OCI-LY3 (cell line): ENCODE results near the gene NMBR.
"Not testable (repeated sequence)": the region's sequence is repeated elsewhere in the genome, so short reads cannot be mapped to it uniquely, and the experiment has no call there.

Experiments
- H2AFZ ChIP-seq: fragments of 200-600, 300-600 bp; shearing (Covaris generic); 2 replicates; pipeline ENCODE4 v1.6.0; 2014; ENCODE audit warnings: antibody characterized with exemption, low read depth, low read length
- H3K27ac ChIP-seq: fragments of 200-600, 300-600 bp; sonication (generic); 2 replicates; pipeline ENCODE4 v1.5.1; 2014; ENCODE audit warnings: mild to moderate bottlenecking, low read length, moderate library complexity, mixed read lengths
- H3K27me3 ChIP-seq: fragments of 200-600, 300-600 bp; sonication (generic); 2 replicates; pipeline ENCODE4 v1.6.1; 2014; ENCODE audit warnings: low read depth, low read length, mixed read lengths
- H3K36me3 ChIP-seq: fragments of 200-600, 300-600 bp; sonication (generic); replicated peaks from 2 replicates; pipeline ENCODE3; 2014; ENCODE audit warnings: low read depth, low read length, mixed read lengths
- H3K4me1 ChIP-seq: fragments of 300-600, 200-600 bp; sonication (generic); 2 replicates; pipeline ENCODE4 v1.6.1; 2014; ENCODE audit warnings: low read length, mixed read lengths
- H3K4me2 ChIP-seq: fragments of 200-600, 300-600 bp; sonication (generic); 2 replicates; pipeline ENCODE4 v1.6.1; 2014; ENCODE audit warnings: low read length, mixed read lengths
- H3K4me3 ChIP-seq: fragments of 300-600, 200-600 bp; sonication (generic); 2 replicates; pipeline ENCODE4 v1.5.1; 2014; ENCODE audit warnings: antibody characterized with exemption, mild to moderate bottlenecking, low read length, moderate library complexity
- H3K79me2 ChIP-seq: fragments of 300-600, 200-600 bp; shearing (Covaris generic); 2 replicates; pipeline ENCODE4 v1.6.1; 2014; ENCODE audit warnings: mild to moderate bottlenecking, low read length, mixed read lengths
- H3K9ac ChIP-seq: fragments of 300-600, 200-600 bp; shearing (Covaris generic); 2 replicates; pipeline ENCODE4 v1.6.0; 2014; ENCODE audit warnings: mild to moderate bottlenecking, low read length, moderate library complexity
- H3K9me3 ChIP-seq: fragments of 200-600, 300-600 bp; shearing (Covaris generic); 2 replicates; pipeline ENCODE4 v1.6.1; 2014; ENCODE audit warnings: low read length, mixed read lengths; ENCODE audit not compliant: insufficient read depth
- H4K20me1 ChIP-seq: fragments of 200-600, 300-600 bp; sonication (generic); 2 replicates; pipeline ENCODE4 v1.6.1; 2016; ENCODE audit warnings: low read length, mixed read lengths; ENCODE audit not compliant: insufficient read depth
- CTCF ChIP-seq: fragments of 200-600, 300-600 bp; sonication (generic); IDR thresholded peaks from 2 replicates; pipeline ENCODE4 v1.5.1; 2014; ENCODE audit warnings: antibody characterized with exemption, low read length, low read depth
- EZH2phosphoT487 ChIP-seq: fragments of 200-600 bp; shearing (Covaris generic); IDR thresholded peaks from 2 replicates; pipeline ENCODE4 v1.6.1; 2018; ENCODE audit warnings: antibody characterized with exemption, mixed run types, low read depth

NMBR gene

GRCh38 chr6:142068416-142068815 is 78.5 kb downstream of the NMBR start:
- TF ChIP-seq CTCF (no peak), EZH2phosphoT487 (no peak)
- no peak overlapping the region for H3K9ac ChIP-seq
- no peak overlapping the region for H3K4me3 ChIP-seq
- H3K27me3 ChIP-seq, result no peaks in the 10 kb centered on the region
- no peaks in the 10 kb centered on the region for H3K9me3 ChIP-seq
- H3K27ac ChIP-seq, result no peak overlapping the region
- no peaks in the 10 kb centered on the region for H4K20me1 ChIP-seq
- no peaks in the 10 kb centered on the region for H3K79me2 ChIP-seq
- H3K4me2 ChIP-seq, result no peak overlapping the region
- H3K36me3 ChIP-seq, result no peaks in the 10 kb centered on the region
- H3K4me1 ChIP-seq, result no peaks in the 10 kb centered on the region
- no peak overlapping the region for H2AFZ ChIP-seq

GRCh38 chr6:142062861-142063260 is 84.1 kb downstream of the NMBR start:
- H4K20me1 ChIP-seq, H3K79me2 ChIP-seq, H3K27ac ChIP-seq, H3K27me3 ChIP-seq, H3K4me1 ChIP-seq, H3K9ac ChIP-seq, H3K9me3 ChIP-seq, H3K36me3 ChIP-seq, H2AFZ ChIP-seq, H3K4me3 ChIP-seq, H3K4me2 ChIP-seq: not testable (repeated sequence)

GRCh38 chr6:142058551-142059290 is 88.2 kb downstream of the NMBR start:
- Histone ChIP-seq H3K27me3 (no peaks in the 10 kb centered on the region), H3K79me2 (no peaks in the 10 kb centered on the region), H3K36me3 (no peaks in the 10 kb centered on the region), H3K9ac (no peak overlapping the region), H3K4me1 (no peaks in the 10 kb centered on the region), H3K4me3 (no peak overlapping the region), H2AFZ (no peak overlapping the region), H3K27ac (no peak overlapping the region), H3K4me2 (no peak overlapping the region), H4K20me1 (no peaks in the 10 kb centered on the region), H3K9me3 (no peaks in the 10 kb centered on the region)
- no peak for TF ChIP-seq CTCF
- no peak for TF ChIP-seq EZH2phosphoT487

GRCh38 chr6:142055219-142055618 is 91.7 kb downstream of the NMBR start:
- Histone ChIP-seq H3K9ac (no peak overlapping the region), H3K27ac (no peak overlapping the region), H3K9me3 (no peaks in the 10 kb centered on the region), H2AFZ (no peak overlapping the region), H3K36me3 (no peaks in the 10 kb centered on the region), H3K4me3 (no peak overlapping the region), H4K20me1 (no peaks in the 10 kb centered on the region), H3K4me1 (no peaks in the 10 kb centered on the region), H3K79me2 (no peaks in the 10 kb centered on the region), H3K27me3 (no peaks in the 10 kb centered on the region), H3K4me2 (no peak overlapping the region)
- TF ChIP-seq EZH2phosphoT487 (no peak), CTCF (no peak)
